ENCODE results near the gene JARID2. TPM values are rescaled to one million over a fixed set of nuclear protein-coding genes. Genes with fewer than 3 reads are reported as not detected.

The JARID2 gene
- total and polyA plus RNA-seq, 2 of the 4 experiments (the other 2 are of a cell fraction), result 9.6 to 12.9 TPM

- intact Hi-C loops (cut with micrococcal nuclease), result no loop called here
- Histone ChIP-seq H4K5ac (ENCODE audit: low read depth, low read length) (no peak overlapping the region), H3K9me1 (ENCODE audit: insufficient read depth, low read length) (peaks cover 25% of the 10 kb centered on the region), H3K36me3 (ENCODE audit: control insufficient read depth, insufficient read depth, low read length) (no peaks in the 10 kb centered on the region), H3K9ac (ENCODE audit: low read depth, low read length) (no peak overlapping the region), H3K4me1 (ENCODE audit: control insufficient read depth, insufficient read depth, low read length) (peaks cover 6% of the 10 kb centered on the region), H3K27me3 (ENCODE audit: control insufficient read depth, insufficient read depth, low read length) (no peaks in the 10 kb centered on the region), H3K23ac (ENCODE audit: low read depth, low read length) (0 out of 2 replicates have a peak overlapping the region, but pooled peaks have one; percentile 4), H3K18ac (ENCODE audit: low read depth, low read length) (no peak overlapping the region), H3K79me1 (ENCODE audit: low read depth in 1 of 2, low read length in 2 of 2) (peaks cover 41 to 77% of the 10 kb centered on the region in 2 experiments), H4K20me1 (ENCODE audit: insufficient read depth, low read length) (peaks cover 78% of the 10 kb centered on the region), H3K14ac (replicated peaks; ENCODE audit: low read depth, low read length) (no peak overlapping the region), H4K91ac (ENCODE audit: insufficient read depth, low read depth, low read length) (no peak overlapping the region), H3K9me3 (ENCODE audit: control insufficient read depth, insufficient read depth, low read length) (no peaks in the 10 kb centered on the region), H3K4me3 (ENCODE audit: insufficient read depth, low read depth, low read length) (no peak overlapping the region), H2AK9ac (replicated peaks; ENCODE audit: low read depth, low read length, poor library complexity) (no peak overlapping the region), H3K4me2 (ENCODE audit: low read depth, low read length) (no peak overlapping the region), H3K4ac (ENCODE audit: low read depth, low read length) (no peak overlapping the region), H3K56ac (ENCODE audit: extremely low read depth, insufficient read depth, low read length) (no peak overlapping the region), H3K27ac (ENCODE audit: insufficient read depth, low read length) (no peak overlapping the region), H2BK15ac (ENCODE audit: low read depth, low read length) (no peak overlapping the region), H2AK5ac (ENCODE audit: low read depth, low read length) (peak overlapping the region; percentile 51; the same call in 1 of the 2 replicates), H2BK5ac (ENCODE audit: low read depth, low read length, poor library complexity, severe bottlenecking) (no peak overlapping the region), H2BK120ac (ENCODE audit: low read depth, low read length) (no peak overlapping the region; the same call in 1 of the 2 replicates), H4K8ac (ENCODE audit: low read depth in 2 of 2, low read length in 2 of 2) (no peak overlapping the region; a peak in 1 of 4 replicates), H2BK20ac (ENCODE audit: low read depth, low read length) (no peak overlapping the region), H2AFZ (replicated peaks; ENCODE audit: low read length, poor library complexity) (peak overlapping the region; percentile 17)
- ATAC-seq (ENCODE audit: low read depth) (no peak), DNase-seq (no peak)
- CTCF ChIA-PET, result no interaction called here
- POLR2A ChIA-PET (ENCODE audit: unreplicated experiment), result no interaction called here
- in situ Hi-C loops (cut with MboI; ENCODE audit: low sequenced_read_pairs), result no loop called here
- dilution Hi-C loops (cut with HindIII; ENCODE audit: low sequenced_read_pairs, unreplicated experiment), result no loop called here
- BruUV-seq (replicated peaks), result no TSS peak
- 81% methylated on average over 4 of the region's 13 CpGs; no CpG with 5 or more reads in 1 of the 2 experiments for WGBS, 2 experiments (ENCODE audit: extremely low coverage in 2 of 2, insufficient read length in 1 of 2)
- TF ChIP-seq MAFK (IDR thresholded peaks at IDR 0.05; ENCODE audit: low read depth, low read length) (no peak), BHLHE40 (IDR thresholded peaks at IDR 0.05; ENCODE audit: low read depth, low read length) (no peak), NFE2L2 (IDR thresholded peaks at IDR 0.05; ENCODE audit: low read depth, low read length) (no peak), SMC3 (IDR thresholded peaks at IDR 0.05; ENCODE audit: low read depth, low read length) (no peak), MXI1 (IDR thresholded peaks at IDR 0.05; ENCODE audit: borderline replicate concordance, low read depth, low read length) (no peak), POLR2A (IDR thresholded peaks at IDR 0.05; ENCODE audit: low read depth, low read length) (no peak), USF2 (IDR thresholded peaks at IDR 0.05; ENCODE audit: low read depth, low read length) (no peak), RAD21 (IDR thresholded peaks at IDR 0.05; ENCODE audit: low read length) (no peak), MAZ (IDR thresholded peaks at IDR 0.05; ENCODE audit: borderline replicate concordance, low read depth, low read length) (no peak), CTCF (conservative IDR thresholded peaks at IDR 0.05; ENCODE audit: low read depth, low read length) (no peak)
Observed at GRCh38 chr6:15290962-15291704, 45.3 kb downstream of the JARID2 start.
